SU-DHL-6 (cell line): ENCODE data around the gene VARS2.

Source experiments
- H2AFZ ChIP-seq: fragments of 200-600 bp; sonication (generic); 2 replicates; pipeline ENCODE4 v1.6.1; 2014; ENCODE audit warnings: low read depth, mild to moderate bottlenecking, moderate library complexity, mixed read lengths, antibody characterized with exemption, low read length; ENCODE audit not compliant: severe bottlenecking
- H3F3A ChIP-seq: fragments of 200-600 bp; shearing (Covaris generic); 2 replicates; pipeline ENCODE4 v1.6.0; 2016; ENCODE audit warnings: antibody characterized with exemption, mild to moderate bottlenecking; ENCODE audit not compliant: insufficient read depth
- H3K27ac ChIP-seq: fragments of 200-600 bp; sonication (generic); 2 replicates; pipeline ENCODE4 v1.5.1; 2016; ENCODE audit warnings: low read depth, mild to moderate bottlenecking, low read length, moderate library complexity, mixed read lengths
- H3K27me3 ChIP-seq: fragments of 200-600 bp; sonication (generic), shearing (Covaris generic); 2 replicates; pipeline ENCODE4 v1.6.0; 2014; ENCODE audit warnings: mild to moderate bottlenecking, low read length
- H3K36me3 ChIP-seq: fragments of 200-600 bp; sonication (generic); 2 replicates; pipeline ENCODE4 v1.6.1; 2014; ENCODE audit warnings: mild to moderate bottlenecking, low read length, mixed read lengths
- H3K4me2 ChIP-seq: fragments of 300-600, 200-600 bp; shearing (Covaris generic), sonication (generic); 2 replicates; pipeline ENCODE4 v1.6.0; 2014; ENCODE audit warnings: low read length, low read depth, mild to moderate bottlenecking; ENCODE audit not compliant: poor library complexity, severe bottlenecking
- H3K4me3 ChIP-seq: fragments of 200-600 bp; sonication (generic); 2 replicates; pipeline ENCODE4 v1.5.1; 2014; ENCODE audit warnings: antibody characterized with exemption, low read length, mild to moderate bottlenecking, mixed read lengths; ENCODE audit not compliant: insufficient read depth, poor library complexity, severe bottlenecking
- H3K79me2 ChIP-seq: fragments of 200-600 bp; sonication (generic); 2 replicates; pipeline ENCODE4 v1.6.1; 2014; ENCODE audit warnings: mild to moderate bottlenecking, low read length, moderate library complexity; ENCODE audit not compliant: insufficient read depth
- H3K9ac ChIP-seq: fragments of 200-600 bp; sonication (generic); 2 replicates; pipeline ENCODE4 v1.7.0; 2014; ENCODE audit warnings: mild to moderate bottlenecking, low read length
- H3K9me2 ChIP-seq: fragments of 200-600 bp; sonication (generic); replicated peaks from 2 replicates; pipeline ENCODE4 v1.6.1; 2014; ENCODE audit warnings: low read length; ENCODE audit not compliant: insufficient read depth
- H3K9me3 ChIP-seq: fragments of 200-600 bp; sonication (generic); 2 replicates; pipeline ENCODE4 v1.6.1; 2014; ENCODE audit warnings: low read length, mixed read lengths; ENCODE audit not compliant: insufficient read depth
- H4K20me1 ChIP-seq: fragments of 200-600 bp; sonication (generic); 2 replicates; pipeline ENCODE4 v1.6.1; 2014; ENCODE audit warnings: low read depth, mild to moderate bottlenecking, antibody characterized with exemption, low read length, moderate library complexity, mixed read lengths
- EZH2phosphoT487 ChIP-seq: fragments of 200-600 bp; sonication (generic), shearing (Covaris generic); conservative IDR thresholded peaks from 2 replicates; pipeline ENCODE4 v1.6.1; 2018; ENCODE audit warnings: mild to moderate bottlenecking, antibody characterized with exemption, low read length, moderate library complexity, mixed read lengths
- TF ChIP-seq, protein P1 (sequence below): fragments of 200-600 bp; sonication (generic); IDR thresholded peaks from one replicate; pipeline ENCODE4 v1.5.1; 2017; ENCODE audit warnings: antibody characterized with exemption, mild to moderate bottlenecking, low read length, moderate library complexity; ENCODE audit not compliant: insufficient read depth, poor library complexity, severe bottlenecking

Gene VARS2

DNA sequence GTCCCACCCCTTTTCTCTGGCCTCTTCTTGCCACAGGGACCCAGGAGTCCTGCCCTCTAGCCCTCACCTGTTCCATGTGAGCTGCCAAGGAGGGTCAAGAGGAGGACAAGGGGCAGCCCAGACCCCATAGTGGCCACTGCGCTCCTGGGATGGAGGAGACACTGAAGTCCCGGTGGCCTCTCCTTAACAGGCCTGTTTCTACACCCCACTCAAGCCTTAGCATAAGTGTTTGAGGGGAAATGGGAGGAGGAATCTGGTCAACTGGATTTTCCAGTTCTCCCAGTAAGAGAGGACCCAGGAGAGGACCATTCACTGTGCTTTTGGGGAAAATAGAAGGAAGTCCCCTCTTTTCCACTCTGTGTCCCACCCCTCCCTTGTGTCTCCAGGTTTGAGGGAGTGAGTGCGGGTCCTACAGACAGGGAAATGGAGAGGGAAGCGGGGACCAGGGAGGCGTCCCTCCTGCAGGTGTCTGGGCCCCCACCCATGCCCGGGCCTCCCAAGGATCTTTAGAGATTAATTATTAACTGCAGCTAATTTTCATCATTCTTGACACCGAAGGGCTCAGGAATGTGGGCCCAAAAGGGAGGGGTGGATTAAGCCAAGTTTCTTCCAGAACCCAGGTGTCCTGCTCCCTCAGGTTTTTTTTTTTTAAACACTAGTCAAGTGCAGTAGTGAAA, 18.1 kb downstream of the VARS2 start, which contains the start of gene SFTA2:
Gene SFTA2 (minus strand): TSS at position 202 of the 677 bp plus-strand sequence. CDS start 74 bp downstream, at position 128.
- Histone ChIP-seq H3K4me3 (no peak within 1 kb of the TSS), H3K27ac (no peak within 1 kb of the TSS), H3K36me3 (0 out of 2 replicates have a peak, but pooled peaks cover 6% of the 10 kb centered on the region), H3K9ac (no peak within 1 kb of the TSS), H3K79me2 (no peaks in the 10 kb centered on the region), H2AFZ (no peak within 1 kb of the TSS), H3F3A (no peaks in the 10 kb centered on the region), H4K20me1 (no peaks in the 10 kb centered on the region), H3K9me2 (no peaks in the 10 kb centered on the region), H3K4me2 (no peak within 1 kb of the TSS), H3K9me3 (no peaks in the 10 kb centered on the region; the same call in 1 of the 2 replicates), H3K27me3 (no peaks in the 10 kb centered on the region)
- TF ChIP-seq, protein P1, sequence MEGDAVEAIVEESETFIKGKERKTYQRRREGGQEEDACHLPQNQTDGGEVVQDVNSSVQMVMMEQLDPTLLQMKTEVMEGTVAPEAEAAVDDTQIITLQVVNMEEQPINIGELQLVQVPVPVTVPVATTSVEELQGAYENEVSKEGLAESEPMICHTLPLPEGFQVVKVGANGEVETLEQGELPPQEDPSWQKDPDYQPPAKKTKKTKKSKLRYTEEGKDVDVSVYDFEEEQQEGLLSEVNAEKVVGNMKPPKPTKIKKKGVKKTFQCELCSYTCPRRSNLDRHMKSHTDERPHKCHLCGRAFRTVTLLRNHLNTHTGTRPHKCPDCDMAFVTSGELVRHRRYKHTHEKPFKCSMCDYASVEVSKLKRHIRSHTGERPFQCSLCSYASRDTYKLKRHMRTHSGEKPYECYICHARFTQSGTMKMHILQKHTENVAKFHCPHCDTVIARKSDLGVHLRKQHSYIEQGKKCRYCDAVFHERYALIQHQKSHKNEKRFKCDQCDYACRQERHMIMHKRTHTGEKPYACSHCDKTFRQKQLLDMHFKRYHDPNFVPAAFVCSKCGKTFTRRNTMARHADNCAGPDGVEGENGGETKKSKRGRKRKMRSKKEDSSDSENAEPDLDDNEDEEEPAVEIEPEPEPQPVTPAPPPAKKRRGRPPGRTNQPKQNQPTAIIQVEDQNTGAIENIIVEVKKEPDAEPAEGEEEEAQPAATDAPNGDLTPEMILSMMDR, result no peak
- no peak for TF ChIP-seq EZH2phosphoT487

GRCh38 chr6:30932665-30933365, 18.8 kb downstream of the VARS2 start:
- TF ChIP-seq, protein P1, result no peak
- no peak for TF ChIP-seq EZH2phosphoT487
- Histone ChIP-seq H3K9me2 (no peaks in the 10 kb centered on the region), H3K27me3 (no peaks in the 10 kb centered on the region), H3K27ac (no peak overlapping the region), H3K9ac (no peak overlapping the region), H4K20me1 (no peaks in the 10 kb centered on the region), H3K4me3 (no peak overlapping the region), H3K4me2 (no peak overlapping the region), H3K79me2 (no peaks in the 10 kb centered on the region), H2AFZ (no peak overlapping the region), H3F3A (no peaks in the 10 kb centered on the region), H3K36me3 (0 out of 2 replicates have a peak, but pooled peaks cover 6% of the 10 kb centered on the region), H3K9me3 (no peaks in the 10 kb centered on the region; the same call in 1 of the 2 replicates)

DNA sequence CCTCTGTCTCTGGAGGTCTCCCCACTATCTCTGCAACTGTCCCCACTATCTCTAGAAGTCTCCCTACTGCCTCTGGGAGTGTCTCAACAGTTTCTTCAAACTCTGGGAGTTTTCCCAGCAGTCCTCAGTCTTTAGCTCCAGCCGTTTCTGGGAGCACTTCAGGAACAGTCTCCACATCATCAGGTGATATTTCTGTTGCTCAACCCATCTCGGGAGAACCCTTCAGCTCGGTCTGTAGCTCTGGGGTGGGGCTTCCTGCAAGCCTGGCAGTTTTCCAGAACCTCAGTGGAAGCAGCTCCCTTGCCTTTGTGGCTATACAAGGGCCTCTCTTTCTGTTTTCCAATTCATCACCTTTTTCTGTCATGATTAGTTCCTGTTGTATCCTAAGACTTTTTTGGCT, 21.0 kb downstream of the VARS2 start:
- no peaks in the 10 kb centered on the region for H3K79me2 ChIP-seq
- no peak for TF ChIP-seq EZH2phosphoT487
- TF ChIP-seq, protein P1, result no peak
- H3K27me3 ChIP-seq, result no peaks in the 10 kb centered on the region
- no peaks in the 10 kb centered on the region for H3K36me3 ChIP-seq
- no peaks in the 10 kb centered on the region for H3K9me2 ChIP-seq
- H3K4me3 ChIP-seq, result no peak overlapping the region
- H3K9me3 ChIP-seq, result no peaks in the 10 kb centered on the region
- no peak overlapping the region for H3K9ac ChIP-seq
- H3K4me2 ChIP-seq, result no peak overlapping the region
- no peaks in the 10 kb centered on the region for H4K20me1 ChIP-seq
- H3K27ac ChIP-seq, result no peak overlapping the region
- no peak overlapping the region for H2AFZ ChIP-seq
- no peaks in the 10 kb centered on the region for H3F3A ChIP-seq
